SK-N-SH (cell line): ENCODE results near the gene SHROOM3. TPM values are rescaled to one million over a fixed set of nuclear protein-coding genes. Genes with fewer than 3 reads are reported as not detected.

Experiments
- CTCF ChIA-PET: fragments of 300-600, 350-600 bp; formaldehyde crosslinking; extraction: SDS; loops from one replicate; lab custom pipeline; 2021; lab: Yijun Ruan, JAX
- POLR2A ChIA-PET: fragments of 350-600 bp; sonication (Branson Sonifier 250); formaldehyde crosslinking; extraction: SDS; loops from one replicate; lab custom pipeline; 2020; ENCODE audit warnings: antibody characterized with exemption, inconsistent platforms; lab: Yijun Ruan, JAX
- DNase-seq: peaks from one replicate; pipeline ENCODE4 v3.0.0; 2012
- H2AFZ ChIP-seq: fragments of 200-600 bp; sonication (generic); 2 replicates; pipeline ENCODE4 v1.8.1; 2016; ENCODE audit warnings: antibody characterized with exemption, mild to moderate bottlenecking, low read depth
- H3F3A ChIP-seq: fragments of 200-600 bp; sonication (generic); replicated peaks from 2 replicates; pipeline ENCODE3; 2016; ENCODE audit warnings: antibody characterized with exemption, mild to moderate bottlenecking; ENCODE audit not compliant: insufficient read depth
- H3K27ac ChIP-seq, 2 experiments: fragments of 200-500 bp in 1 of 2; fragments of 200-600 bp in 1 of 2; sonication (Bioruptor generic) in 1 of 2; sonication (generic), shearing (Covaris generic) in 1 of 2; 2 replicates each; pipeline versions ENCODE4 v1.5.1 to v1.6.1; 2014 to 2016; ENCODE audit warnings: low read depth in 2 of 2, inconsistent platforms in 1 of 2, low read length in 1 of 2, mild to moderate bottlenecking in 1 of 2, mixed read lengths in 1 of 2
- H3K27me3 ChIP-seq: fragments of 200-600 bp; sonication (generic), shearing (Covaris generic); 2 replicates; pipeline ENCODE4 v1.6.1; 2016; ENCODE audit warnings: mixed run types; ENCODE audit not compliant: insufficient read depth
- H3K36me3 ChIP-seq, 2 experiments: fragments of 200-500 bp in 1 of 2; fragments of 200-600 bp in 1 of 2; sonication (Bioruptor generic) in 1 of 2; sonication (generic) in 1 of 2; replicated peaks in 1 of 2; 2 replicates each; pipeline versions ENCODE3 to v1.5.1; 2014 to 2016; ENCODE audit warnings: low read length in 1 of 2, mild to moderate bottlenecking in 1 of 2; ENCODE audit not compliant: insufficient read depth in 2 of 2, control insufficient read depth in 1 of 2
- H3K4me1 ChIP-seq, 2 experiments: fragments of 200-500 bp in 1 of 2; fragments of 200-600 bp in 1 of 2; sonication (Bioruptor generic) in 1 of 2; sonication (generic), shearing (Covaris generic) in 1 of 2; 2 replicates each; pipeline versions ENCODE4 v1.5.1 to v1.6.1; 2014 to 2016; ENCODE audit warnings: low read depth in 1 of 2, low read length in 1 of 2, mixed run types in 1 of 2; ENCODE audit not compliant: insufficient read depth in 2 of 2, control insufficient read depth in 1 of 2
- H3K4me2 ChIP-seq: fragments of 200-600 bp; sonication (generic), shearing (Covaris generic); 2 replicates; pipeline ENCODE4 v1.6.1; 2017; ENCODE audit warnings: mixed run types
- H3K4me3 ChIP-seq, 2 experiments: fragments of 200-500 bp in 1 of 2; fragments of 200-600 bp in 1 of 2; sonication (Bioruptor generic) in 1 of 2; sonication (generic), shearing (Covaris generic) in 1 of 2; 2 replicates each; pipeline versions ENCODE4 v1.5.1 to v1.8.1; 2014 to 2016; ENCODE audit warnings: low read depth in 2 of 2, inconsistent platforms in 1 of 2, low read length in 1 of 2, mild to moderate bottlenecking in 1 of 2, mixed read lengths in 1 of 2, moderate library complexity in 1 of 2
- H3K79me2 ChIP-seq: fragments of 200-600 bp; sonication (generic); 2 replicates; pipeline ENCODE4 v1.8.1; 2017; ENCODE audit warnings: mild to moderate bottlenecking; ENCODE audit not compliant: insufficient read depth
- H3K9ac ChIP-seq: fragments of 200-600 bp; sonication (generic); 2 replicates; pipeline ENCODE4 v1.6.1; 2017; ENCODE audit warnings: mixed run types
- H3K9me2 ChIP-seq: fragments of 200-600 bp; sonication (generic); 2 replicates; pipeline ENCODE4 v1.6.1; 2017; ENCODE audit warnings: mixed run types
- H3K9me3 ChIP-seq: fragments of 200-600 bp; sonication (generic); 2 replicates; pipeline ENCODE4 v1.6.1; 2017; ENCODE audit warnings: mixed run types, mild to moderate bottlenecking, moderate library complexity
- H4K20me1 ChIP-seq: fragments of 200-600 bp; sonication (generic); 2 replicates; pipeline ENCODE4 v1.6.1; 2017; ENCODE audit warnings: mild to moderate bottlenecking, mixed run types; ENCODE audit not compliant: insufficient read depth
- EP300 ChIP-seq, 2 experiments: IDR thresholded peaks; 2 replicates each; pipeline versions ENCODE4 v1.4.0 to v1.6.1; 2012; ENCODE audit warnings: borderline replicate concordance in 1 of 2, low read depth in 1 of 2, low read length in 1 of 2
- FOSL2 ChIP-seq: IDR thresholded peaks from 2 replicates; pipeline ENCODE4 v1.4.0; 2012; ENCODE audit warnings: low read depth, mild to moderate bottlenecking, moderate library complexity, borderline replicate concordance
- FOXJ3 ChIP-seq: sonication (generic); formaldehyde crosslinking; IDR thresholded peaks from 2 replicates; pipeline ENCODE4 v1.5.1; 2020; ENCODE audit warnings: mild to moderate bottlenecking, missing genetic modification reagents
- FOXM1 ChIP-seq: IDR thresholded peaks from 2 replicates; pipeline ENCODE4 v1.4.0; 2012; ENCODE audit warnings: low read depth, mild to moderate bottlenecking
- JUND ChIP-seq: IDR thresholded peaks from 2 replicates; pipeline ENCODE4 v1.4.0; 2012
- MXI1 ChIP-seq: IDR thresholded peaks from 2 replicates; pipeline ENCODE4 v1.6.1; 2012; ENCODE audit warnings: mild to moderate bottlenecking, low read depth, low read length, improper control_type of control experiment
- NRF1 ChIP-seq: IDR thresholded peaks from 2 replicates; pipeline ENCODE4 v1.6.1; 2012; ENCODE audit warnings: low read depth, mild to moderate bottlenecking, low read length
- POLR2AphosphoS5 ChIP-seq: IDR thresholded peaks from 2 replicates; pipeline ENCODE4 v1.6.1; 2012; ENCODE audit warnings: low read depth, low read length
- RAD21 ChIP-seq: IDR thresholded peaks from 2 replicates; pipeline ENCODE4 v1.6.1; 2012; ENCODE audit warnings: mild to moderate bottlenecking, low read length
- RCOR1 ChIP-seq: fragments of 150-350 bp; IDR thresholded peaks from 2 replicates; pipeline ENCODE4 v1.6.1; 2017; ENCODE audit warnings: antibody characterized with exemption, low read length
- RFX5 ChIP-seq: IDR thresholded peaks from 2 replicates; pipeline ENCODE4 v1.6.1; 2012; ENCODE audit warnings: mild to moderate bottlenecking, improper control_type of control experiment, low read length
- RXRA ChIP-seq: IDR thresholded peaks from 2 replicates; pipeline ENCODE4 v1.4.0; 2012; ENCODE audit warnings: low read depth, mild to moderate bottlenecking, borderline replicate concordance
- SIN3A ChIP-seq: IDR thresholded peaks from 2 replicates; pipeline ENCODE4 v1.6.1; 2012; ENCODE audit warnings: low read depth, mild to moderate bottlenecking, low read length, moderate library complexity, borderline replicate concordance
- TCF12 ChIP-seq: IDR thresholded peaks from 2 replicates; pipeline ENCODE4 v1.4.0; 2012
- TEAD4 ChIP-seq: IDR thresholded peaks from 2 replicates; pipeline ENCODE4 v1.4.0; 2012; ENCODE audit warnings: mild to moderate bottlenecking, borderline replicate concordance; ENCODE audit not compliant: insufficient read depth
- YY1 ChIP-seq: IDR thresholded peaks from 2 replicates; pipeline ENCODE4 v1.4.0; 2012; ENCODE audit warnings: low read depth, mild to moderate bottlenecking
- WGBS: methylation state at CpG from one replicate; pipeline ENCODE4 v1.1.6; 2017; ENCODE audit warnings: low lambda C conversion rate; 5-methylcytosine and 5-hydroxymethylcytosine counted together
- polyA plus RNA-seq, 3 experiments: library from polyadenylated mRNA; depleted of rRNA; stranded (reverse); fragments of >200 nt; gene quantifications; 2 replicates each; pipeline ENCODE4 v1.2.3, GENCODE V29; 2012
- TF ChIP-seq, protein P1 (sequence below): IDR thresholded peaks from 2 replicates; pipeline ENCODE4 v1.4.0; 2012; ENCODE audit warnings: low read depth, borderline replicate concordance
- TF ChIP-seq, protein P2 (sequence below): IDR thresholded peaks from 2 replicates; pipeline ENCODE4 v1.4.0; 2012; ENCODE audit warnings: low read depth
- TF ChIP-seq, protein P3 (sequence below): IDR thresholded peaks from 2 replicates; pipeline ENCODE4; 2012
- TF ChIP-seq, protein P4 (sequence below): fragments of 150-350 bp; IDR thresholded peaks from 2 replicates; pipeline ENCODE4 v1.6.1; 2017; ENCODE audit warnings: antibody characterized with exemption, low read length, low read depth, borderline replicate concordance

SHROOM3 gene
- polyA plus RNA-seq, 1 of the 3 experiments (the other 2 are of a cell fraction), result 4.3 TPM

DNA sequence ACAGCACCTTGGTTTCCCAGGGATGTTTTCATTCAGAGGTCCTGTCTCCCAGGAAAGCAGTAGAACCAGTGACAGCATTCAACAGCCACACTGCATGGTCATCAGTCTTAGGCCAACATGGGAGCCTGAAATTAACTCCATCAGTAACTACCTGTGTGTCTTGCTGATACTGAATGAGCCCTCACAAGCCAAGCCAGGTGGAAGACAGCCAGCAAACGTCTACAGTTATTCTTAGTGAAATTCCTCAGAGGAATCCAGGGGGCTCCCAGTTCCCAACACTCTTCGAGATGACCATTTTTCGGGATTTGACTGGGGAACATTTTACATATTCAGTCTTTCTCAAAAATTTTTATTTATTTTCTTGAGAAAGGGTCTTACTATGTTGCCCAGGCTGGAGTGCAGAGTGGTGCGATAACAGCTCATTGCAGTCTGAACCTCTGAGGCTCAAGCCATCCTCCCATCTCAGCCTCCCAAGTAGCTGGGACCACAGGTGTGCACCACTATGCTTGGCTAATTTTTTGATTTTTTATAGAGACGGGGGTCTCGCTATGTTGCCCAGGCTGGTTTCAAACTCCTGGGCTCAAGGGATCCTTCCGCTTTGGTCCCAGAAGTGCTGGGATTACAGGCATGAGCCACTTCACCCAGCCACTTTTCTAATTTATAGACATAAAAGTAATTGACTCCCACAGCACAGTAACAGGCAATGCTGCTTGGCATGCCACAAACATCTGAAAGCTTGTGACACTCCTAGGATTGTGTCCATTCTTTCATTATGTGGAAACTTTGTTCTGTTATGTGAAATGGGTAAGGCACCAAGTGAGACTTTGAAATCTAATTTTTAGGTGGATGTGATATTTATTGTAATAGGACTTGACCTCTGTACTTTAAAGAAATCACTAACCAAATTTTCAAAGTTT lies 346.0 kb downstream of the SHROOM3 start:
- H3K27ac ChIP-seq, result peak overlapping the region; percentile 81 to 97; a peak in 3 of 4 replicates
- WGBS, result 97% methylated on average over 7 of the region's 7 CpGs
- CTCF ChIA-PET, result interaction anchor here (0.6 kb wide), 1 partner anchor 102 kb away, joined by 4 read pairs; no protein-coding TSS in a partner anchor
- H3K9me3 ChIP-seq, result no peaks in the 10 kb centered on the region
- H3K27me3 ChIP-seq, result no peaks in the 10 kb centered on the region
- no peak overlapping the region for H3K4me2 ChIP-seq
- no peaks in the 10 kb centered on the region for H3K9me2 ChIP-seq
- DNase-seq, result no peak
- POLR2A ChIA-PET, result no interaction called here
- peaks cover 43 to 71% of the 10 kb centered on the region in 2 experiments for H3K36me3 ChIP-seq
- no peak for TF ChIP-seq EP300 (IDR thresholded peaks at IDR 0.05; ENCODE audit: borderline replicate concordance in 1 of 2, low read depth in 1 of 2, low read length in 1 of 2)
- H3K4me1 ChIP-seq, result peaks cover 0 to 30% of the 10 kb centered on the region in 2 experiments; a peak in 1 of 4 replicates
- H3F3A ChIP-seq, result peaks cover 14% of the 10 kb centered on the region
- H3K79me2 ChIP-seq, result peaks cover 28% of the 10 kb centered on the region; the same call in 1 of the 2 replicates
- peak overlapping the region; percentile 82; the same call in 1 of the 2 replicates for H3K9ac ChIP-seq
- H2AFZ ChIP-seq, result no peak overlapping the region
- H4K20me1 ChIP-seq, result no peaks in the 10 kb centered on the region
- no peak overlapping the region for H3K4me3 ChIP-seq

DNA sequence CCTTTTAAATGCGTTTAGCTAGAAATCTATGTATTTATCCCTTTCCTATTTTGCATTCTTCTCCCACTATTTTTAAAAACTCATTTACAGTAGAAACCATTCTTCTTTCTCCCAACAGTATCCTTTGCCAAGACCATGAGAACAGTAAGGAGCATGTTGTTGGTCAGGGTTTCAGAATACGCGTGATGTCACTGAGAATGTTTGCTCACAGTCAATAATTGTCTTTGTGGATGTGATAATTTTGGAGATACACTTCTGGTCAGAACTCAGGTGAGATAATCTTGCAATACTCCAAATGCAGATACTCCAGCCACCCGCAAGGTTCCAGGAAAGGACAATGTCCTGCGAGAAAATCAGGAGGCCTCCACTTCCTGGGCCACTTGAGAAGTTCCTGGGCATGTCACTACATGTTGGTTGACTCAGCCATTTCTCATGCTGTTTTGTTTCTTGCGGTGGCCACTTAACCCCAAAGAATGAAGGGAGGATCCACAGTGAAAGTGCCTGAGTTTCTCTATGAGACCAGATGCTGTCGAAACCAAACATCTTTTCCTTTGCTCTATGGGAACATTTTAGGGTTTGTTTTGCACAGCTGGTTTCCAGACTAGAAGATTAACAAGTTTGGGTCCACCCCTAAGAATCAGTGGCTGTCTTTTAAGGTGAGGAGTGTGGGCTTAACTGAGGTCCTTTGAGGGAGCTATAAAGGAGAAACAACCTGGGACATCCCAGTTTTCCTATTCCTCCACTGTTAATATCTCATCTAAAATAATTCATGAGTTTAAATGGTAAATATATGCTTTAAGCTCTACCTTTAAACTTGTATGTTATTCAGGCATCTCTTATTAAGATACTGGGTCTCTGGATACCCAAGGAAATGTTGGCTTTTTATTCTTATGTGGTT lies 346.9 kb downstream of the SHROOM3 start:
- Histone ChIP-seq H3K9me2 (no peaks in the 10 kb centered on the region), H3K27me3 (no peaks in the 10 kb centered on the region), H3K4me3 (peak overlapping the region in 1 of 2 experiments; percentile 9; a peak in 3 of 4 replicates), H4K20me1 (no peaks in the 10 kb centered on the region), H3K4me1 (peaks cover 0 to 30% of the 10 kb centered on the region in 2 experiments; a peak in 1 of 4 replicates), H3F3A (peaks cover 14% of the 10 kb centered on the region), H2AFZ (no peak overlapping the region), H3K9me3 (no peaks in the 10 kb centered on the region), H3K79me2 (peaks cover 28% of the 10 kb centered on the region; the same call in 1 of the 2 replicates), H3K9ac (peak overlapping the region; percentile 82), H3K27ac (peak overlapping the region; percentile 81 to 97), H3K36me3 (peaks cover 47 to 69% of the 10 kb centered on the region in 2 experiments), H3K4me2 (peak overlapping the region; percentile 59)
- 82% methylated on average over 7 of the region's 7 CpGs for whole genome bisulfite sequencing
- CTCF ChIA-PET, result no interaction called here
- POLR2A ChIA-PET, result no interaction called here
- DNase-seq, result no peak
- no peak for TF ChIP-seq SIN3A
- 0 out of 2 replicates have a peak, but pooled peaks have one; percentile 32 for TF ChIP-seq YY1
- 0 out of 2 replicates have a peak, but pooled peaks have one; percentile 22 for TF ChIP-seq FOXM1
- TF ChIP-seq RFX5, result no peak
- no peak for TF ChIP-seq RCOR1
- no peak for TF ChIP-seq POLR2AphosphoS5
- TF ChIP-seq NRF1, result no peak
- TF ChIP-seq, protein P1, sequence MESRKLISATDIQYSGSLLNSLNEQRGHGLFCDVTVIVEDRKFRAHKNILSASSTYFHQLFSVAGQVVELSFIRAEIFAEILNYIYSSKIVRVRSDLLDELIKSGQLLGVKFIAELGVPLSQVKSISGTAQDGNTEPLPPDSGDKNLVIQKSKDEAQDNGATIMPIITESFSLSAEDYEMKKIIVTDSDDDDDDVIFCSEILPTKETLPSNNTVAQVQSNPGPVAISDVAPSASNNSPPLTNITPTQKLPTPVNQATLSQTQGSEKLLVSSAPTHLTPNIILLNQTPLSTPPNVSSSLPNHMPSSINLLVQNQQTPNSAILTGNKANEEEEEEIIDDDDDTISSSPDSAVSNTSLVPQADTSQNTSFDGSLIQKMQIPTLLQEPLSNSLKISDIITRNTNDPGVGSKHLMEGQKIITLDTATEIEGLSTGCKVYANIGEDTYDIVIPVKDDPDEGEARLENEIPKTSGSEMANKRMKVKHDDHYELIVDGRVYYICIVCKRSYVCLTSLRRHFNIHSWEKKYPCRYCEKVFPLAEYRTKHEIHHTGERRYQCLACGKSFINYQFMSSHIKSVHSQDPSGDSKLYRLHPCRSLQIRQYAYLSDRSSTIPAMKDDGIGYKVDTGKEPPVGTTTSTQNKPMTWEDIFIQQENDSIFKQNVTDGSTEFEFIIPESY, result 0 out of 2 replicates have a peak, but pooled peaks have one; percentile 39
- TF ChIP-seq TCF12, result peak; percentile 81
- TF ChIP-seq RXRA, result no peak
- TF ChIP-seq RAD21, result no peak
- TF ChIP-seq, protein P2, sequence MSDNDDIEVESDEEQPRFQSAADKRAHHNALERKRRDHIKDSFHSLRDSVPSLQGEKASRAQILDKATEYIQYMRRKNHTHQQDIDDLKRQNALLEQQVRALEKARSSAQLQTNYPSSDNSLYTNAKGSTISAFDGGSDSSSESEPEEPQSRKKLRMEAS, result peak; percentile 77
- TF ChIP-seq JUND, result peak; percentile 64; the same call in 1 of the 2 replicates
- TF ChIP-seq, protein P3, sequence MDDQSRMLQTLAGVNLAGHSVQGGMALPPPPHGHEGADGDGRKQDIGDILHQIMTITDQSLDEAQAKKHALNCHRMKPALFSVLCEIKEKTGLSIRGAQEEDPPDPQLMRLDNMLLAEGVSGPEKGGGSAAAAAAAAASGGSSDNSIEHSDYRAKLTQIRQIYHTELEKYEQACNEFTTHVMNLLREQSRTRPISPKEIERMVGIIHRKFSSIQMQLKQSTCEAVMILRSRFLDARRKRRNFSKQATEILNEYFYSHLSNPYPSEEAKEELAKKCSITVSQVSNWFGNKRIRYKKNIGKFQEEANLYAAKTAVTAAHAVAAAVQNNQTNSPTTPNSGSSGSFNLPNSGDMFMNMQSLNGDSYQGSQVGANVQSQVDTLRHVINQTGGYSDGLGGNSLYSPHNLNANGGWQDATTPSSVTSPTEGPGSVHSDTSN, result peak; percentile 53
- peak; percentile 42; the same call in 1 of the 2 replicates for TF ChIP-seq TEAD4
- TF ChIP-seq MXI1, result no peak
- TF ChIP-seq FOXJ3 (CRISPR knock-in tag), result no peak
- peak; percentile 69; the same call in 1 of the 2 replicates for TF ChIP-seq FOSL2
- TF ChIP-seq, protein P4, sequence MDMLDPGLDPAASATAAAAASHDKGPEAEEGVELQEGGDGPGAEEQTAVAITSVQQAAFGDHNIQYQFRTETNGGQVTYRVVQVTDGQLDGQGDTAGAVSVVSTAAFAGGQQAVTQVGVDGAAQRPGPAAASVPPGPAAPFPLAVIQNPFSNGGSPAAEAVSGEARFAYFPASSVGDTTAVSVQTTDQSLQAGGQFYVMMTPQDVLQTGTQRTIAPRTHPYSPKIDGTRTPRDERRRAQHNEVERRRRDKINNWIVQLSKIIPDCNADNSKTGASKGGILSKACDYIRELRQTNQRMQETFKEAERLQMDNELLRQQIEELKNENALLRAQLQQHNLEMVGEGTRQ, result no peak
